Spleen (tissue), 7 donors: Measurements from ENCODE around the gene SUGP2.

ENCODE experiments used
- POLR2A ChIP-seq, 3 donors: fragments of 450-650 bp; IDR thresholded peaks; one replicate each; pipeline ENCODE4 v1.5.1; 2017; ENCODE audit warnings: antibody characterized with exemption in 3 of 3, mild to moderate bottlenecking in 1 of 3
- POLR2AphosphoS5 ChIP-seq, 3 donors: sonication (generic); formaldehyde crosslinking; IDR thresholded peaks; one replicate each; pipeline ENCODE4 v1.5.1; 2017; ENCODE audit warnings: antibody characterized with exemption in 3 of 3
- TF ChIP-seq, protein P1 (sequence below), 11 experiments: fragments of 200-600 bp in 7 of 11; fragments of 450-650 bp in 4 of 11; sonication (generic) in 4 of 11; IDR thresholded peaks in 8 of 11; conservative IDR thresholded peaks in 3 of 11; 1 replicate in 7 of 11; 2 replicates in 4 of 11; pipeline versions ENCODE4 v1.4.0 to v1.8.0; 2016 to 2021; ENCODE audit warnings: antibody characterized with exemption in 11 of 11, inconsistent platforms in 4 of 11, mild to moderate bottlenecking in 1 of 11
- donor health status: DM: no; HTN: no; CAD: no; lungs with moderate emphysema.
- donor health status: DM: no; HTN: no; CAD: no.
- donor health status: DM: no; HTN: no; CAD: no.

DNA sequence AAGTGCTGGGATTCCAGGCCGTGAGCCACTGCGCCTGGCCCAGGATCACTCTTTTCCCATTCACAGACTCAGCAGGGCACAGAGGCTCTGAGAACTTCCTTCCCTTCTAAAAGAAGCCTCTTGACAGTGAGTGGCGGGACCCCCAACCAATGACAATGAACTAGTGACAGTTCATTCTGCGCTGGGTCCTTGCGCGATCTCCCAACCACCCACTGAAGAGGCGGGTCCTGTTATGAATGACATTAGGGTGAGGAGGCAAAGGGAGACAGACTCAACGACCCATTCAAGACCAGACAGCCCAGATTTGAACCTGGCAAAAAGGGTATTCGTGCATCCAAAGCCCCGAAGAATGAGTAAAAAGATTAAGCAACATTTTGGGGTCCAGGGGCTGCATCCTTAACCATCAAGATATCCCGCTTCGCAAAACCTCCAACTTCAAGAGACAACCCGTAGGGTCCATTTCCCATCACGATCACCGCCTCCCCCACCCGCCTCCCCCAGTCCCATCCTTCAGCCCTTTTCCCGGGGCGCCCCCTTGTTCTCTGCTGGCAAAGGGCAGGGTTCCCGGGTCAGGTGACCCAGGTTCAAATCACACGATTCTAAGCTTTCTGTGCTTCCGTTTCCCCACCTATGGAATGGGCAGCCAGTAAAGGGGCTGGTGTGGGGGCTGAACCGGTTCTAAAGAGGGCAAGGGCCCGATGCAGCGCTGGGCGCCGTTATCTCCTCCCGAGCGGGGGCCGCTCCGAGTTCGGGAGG lies 719 bp downstream of the SUGP2 start:
- TF ChIP-seq POLR2AphosphoS5 (IDR thresholded peaks at IDR 0.05), result peak in 2 of 3 donors; percentile 27 to 37
- TF ChIP-seq, protein P1, sequence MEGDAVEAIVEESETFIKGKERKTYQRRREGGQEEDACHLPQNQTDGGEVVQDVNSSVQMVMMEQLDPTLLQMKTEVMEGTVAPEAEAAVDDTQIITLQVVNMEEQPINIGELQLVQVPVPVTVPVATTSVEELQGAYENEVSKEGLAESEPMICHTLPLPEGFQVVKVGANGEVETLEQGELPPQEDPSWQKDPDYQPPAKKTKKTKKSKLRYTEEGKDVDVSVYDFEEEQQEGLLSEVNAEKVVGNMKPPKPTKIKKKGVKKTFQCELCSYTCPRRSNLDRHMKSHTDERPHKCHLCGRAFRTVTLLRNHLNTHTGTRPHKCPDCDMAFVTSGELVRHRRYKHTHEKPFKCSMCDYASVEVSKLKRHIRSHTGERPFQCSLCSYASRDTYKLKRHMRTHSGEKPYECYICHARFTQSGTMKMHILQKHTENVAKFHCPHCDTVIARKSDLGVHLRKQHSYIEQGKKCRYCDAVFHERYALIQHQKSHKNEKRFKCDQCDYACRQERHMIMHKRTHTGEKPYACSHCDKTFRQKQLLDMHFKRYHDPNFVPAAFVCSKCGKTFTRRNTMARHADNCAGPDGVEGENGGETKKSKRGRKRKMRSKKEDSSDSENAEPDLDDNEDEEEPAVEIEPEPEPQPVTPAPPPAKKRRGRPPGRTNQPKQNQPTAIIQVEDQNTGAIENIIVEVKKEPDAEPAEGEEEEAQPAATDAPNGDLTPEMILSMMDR (IDR thresholded peaks at IDR 0.05 in 8 of 11, conservative IDR thresholded peaks at IDR 0.05 in 3 of 11), result no peak
- no peak for TF ChIP-seq POLR2A (IDR thresholded peaks at IDR 0.05)
